ENCODE measurements around the gene TPD52L2.
"Not testable (repeated sequence)": the region's sequence is repeated elsewhere in the genome, so short reads cannot be mapped to it uniquely, and the experiment has no call there.

Gene TPD52L2

DNA sequence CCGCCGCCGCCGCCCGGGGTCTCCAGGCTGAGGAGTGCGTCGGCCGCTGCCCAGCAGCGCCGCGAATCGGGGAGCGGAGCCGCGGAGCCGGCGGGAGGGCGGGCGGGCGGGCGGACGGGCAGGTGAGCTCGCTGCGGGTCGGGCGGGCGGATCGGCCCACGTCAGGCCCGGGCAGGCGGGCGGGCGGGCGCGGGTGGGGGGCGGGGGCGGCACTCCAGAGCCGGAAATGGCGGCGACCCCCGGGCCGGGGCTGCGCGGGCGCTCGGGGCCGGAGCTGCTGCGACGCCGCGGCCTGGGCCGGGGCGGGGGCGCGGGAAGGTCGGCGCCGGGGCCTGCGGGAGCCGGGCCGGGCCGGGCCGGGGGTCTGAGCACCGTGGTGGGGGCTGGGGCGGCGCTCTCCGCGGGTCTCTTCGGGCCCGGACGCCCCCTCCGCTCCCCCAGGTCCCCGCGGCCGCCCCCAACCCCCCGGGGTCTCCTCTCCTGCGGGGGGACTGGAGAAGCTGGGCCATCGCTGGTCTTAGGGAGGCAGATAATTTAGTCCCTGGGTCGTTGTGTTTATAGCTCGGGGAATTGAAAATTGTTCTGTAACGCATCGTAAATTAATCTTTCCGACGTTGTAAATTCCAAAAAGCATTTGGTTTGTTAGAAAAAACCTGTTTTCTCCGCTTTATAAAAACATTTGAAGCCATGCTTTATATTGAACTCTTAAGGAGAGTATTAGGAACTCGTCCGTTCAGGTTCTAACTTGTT is 30.3 kb downstream of the TPD52L2 start:
- no peak for DNase-seq (ENCODE audit: low read depth in 2 of 3, low spot score in 2 of 3)

DNA sequence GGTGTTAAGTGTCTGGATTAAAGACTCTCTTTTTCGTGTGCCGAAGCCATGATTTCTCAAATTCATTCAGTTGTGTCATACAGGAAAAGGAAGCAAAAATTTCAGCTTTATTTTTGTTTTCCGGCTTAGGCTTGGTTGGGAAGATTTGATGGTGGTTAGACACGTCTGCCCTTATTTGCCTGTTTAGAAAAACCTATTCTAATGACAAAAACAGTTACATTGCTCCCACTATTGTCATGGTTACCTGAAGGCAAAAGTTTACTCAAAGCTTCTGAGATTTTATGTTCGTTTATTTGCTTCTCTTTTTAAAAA is 30.8 kb downstream of the TPD52L2 start:
- DNase-seq (ENCODE audit: low read depth in 2 of 3, low spot score in 2 of 3): no peak

DNA sequence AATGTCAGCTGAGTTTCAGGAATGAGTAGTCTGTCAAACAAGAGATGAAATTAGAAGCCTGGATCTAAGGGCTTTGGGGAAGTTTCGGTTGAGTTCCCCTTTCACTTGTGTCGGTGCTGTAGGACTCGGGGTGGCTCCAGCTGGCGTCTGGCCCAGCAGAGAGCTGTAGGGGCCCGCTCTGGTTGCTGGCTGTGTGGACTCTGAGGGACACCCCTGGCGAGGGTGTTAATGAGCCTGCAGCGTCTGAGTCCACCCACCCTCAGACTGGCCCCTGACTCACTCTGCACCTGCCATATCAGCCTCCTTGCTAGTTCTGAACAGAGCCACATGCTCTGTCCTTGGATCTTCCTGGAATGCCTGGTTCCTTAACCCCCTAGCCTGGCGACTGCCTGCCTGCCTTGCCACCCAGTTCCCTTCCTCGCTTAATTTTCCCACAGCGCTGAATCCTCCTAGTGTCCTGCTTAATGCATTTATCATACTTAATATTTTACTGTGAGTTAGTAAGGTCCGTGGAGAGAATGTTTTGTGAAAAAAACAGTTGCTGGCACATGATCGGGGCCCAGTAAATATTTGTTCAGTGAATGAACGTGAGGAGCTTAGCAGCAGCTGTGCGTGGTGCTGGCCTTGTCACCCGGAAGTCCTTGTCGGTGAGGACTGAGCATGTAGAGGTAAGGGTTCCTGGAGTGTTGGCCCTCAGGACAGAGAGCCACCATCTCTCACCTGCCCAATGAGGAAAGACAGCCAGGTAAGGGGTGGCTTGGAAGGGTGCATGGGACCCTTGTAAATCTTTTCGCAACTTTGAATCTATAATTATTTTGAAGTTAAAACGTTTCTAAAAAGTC is 31.4 kb downstream of the TPD52L2 start:
- DNase-seq (ENCODE audit: low read depth in 2 of 3, low spot score in 2 of 3): no peak

DNA sequence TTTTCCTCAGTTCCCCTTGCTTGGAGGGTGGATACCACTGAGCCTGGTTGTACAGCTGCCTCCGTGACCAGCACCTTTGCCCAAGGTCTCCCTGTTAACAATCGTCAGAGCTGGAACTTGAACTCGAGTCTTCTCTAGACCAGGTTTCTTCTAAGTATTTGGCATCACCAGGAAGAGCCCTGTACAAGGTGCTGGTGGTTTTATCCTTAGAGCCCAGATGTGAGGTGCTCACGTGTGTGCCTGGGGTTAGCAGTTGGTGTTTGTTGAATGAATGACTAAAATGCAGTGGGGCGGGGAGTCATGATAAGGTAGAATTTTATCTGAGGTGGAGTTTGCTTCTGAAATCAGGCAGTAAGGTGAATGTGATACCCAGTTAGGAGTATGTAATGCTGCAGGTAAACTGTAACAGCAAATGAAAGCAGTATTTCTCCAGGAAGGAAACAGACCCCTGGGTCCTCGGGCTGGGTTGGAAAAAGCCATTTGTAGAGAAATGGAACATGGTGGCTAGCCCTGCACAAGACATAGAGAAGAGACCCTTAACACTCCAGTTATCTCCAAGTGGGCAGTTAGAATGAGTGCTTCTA is 33.0 kb downstream of the TPD52L2 start:
- DNase-seq (ENCODE audit: low read depth in 2 of 3, low spot score in 2 of 3): no peak

DNA sequence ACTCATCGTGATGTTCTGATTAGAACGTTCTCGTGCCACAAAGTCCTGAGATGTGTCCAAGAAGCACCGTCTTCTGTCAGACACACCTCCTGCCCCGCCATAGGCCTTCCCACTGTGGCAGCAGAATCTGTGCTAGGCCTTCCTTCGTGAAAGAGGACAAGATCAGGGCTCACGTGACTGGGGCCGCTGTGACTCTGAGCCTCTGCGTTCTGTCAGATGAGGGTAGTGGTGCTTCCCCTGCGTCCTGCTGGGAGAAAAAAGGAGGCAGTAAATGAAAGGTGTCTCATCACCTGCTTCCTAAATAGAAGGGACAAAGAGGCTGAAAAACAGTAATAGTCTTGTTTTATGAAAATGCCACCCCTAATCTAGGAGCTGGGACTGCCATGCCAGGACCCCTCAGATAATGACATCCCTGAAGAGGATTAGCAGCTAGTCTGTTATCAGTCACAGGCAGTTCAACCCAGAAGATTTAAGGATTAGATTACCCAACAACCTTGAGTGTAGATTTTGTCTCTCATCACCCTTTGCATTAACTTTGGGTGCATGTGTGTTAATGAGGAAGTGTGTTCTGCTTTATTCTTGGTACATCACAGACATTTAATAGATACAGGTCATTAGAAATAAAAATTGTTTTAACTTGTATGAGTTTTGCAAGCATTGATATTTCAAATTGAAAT is 34.0 kb downstream of the TPD52L2 start:
- DNase-seq (ENCODE audit: low read depth in 2 of 3, low spot score in 2 of 3): no peak

DNA sequence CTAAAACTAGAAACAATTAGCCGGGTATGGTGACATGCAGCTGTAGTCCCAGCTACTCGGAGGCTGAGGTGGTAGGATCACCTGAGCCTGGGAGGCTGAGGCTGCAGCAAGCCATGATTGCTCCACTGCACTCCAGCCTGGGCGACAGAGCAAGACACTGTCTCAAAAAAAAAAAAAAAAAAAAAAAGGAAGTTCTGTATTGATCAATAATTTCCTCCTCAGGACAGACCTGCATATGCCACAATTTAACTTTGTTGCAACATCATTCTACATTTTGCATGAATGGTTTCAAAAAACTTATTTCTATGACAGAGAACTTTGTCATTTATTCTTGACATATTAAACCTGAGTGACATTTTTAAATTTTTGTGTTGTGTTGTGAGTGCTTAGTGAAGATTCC is 35.3 kb downstream of the TPD52L2 start:
- DNase-seq (ENCODE audit: low read depth in 2 of 3, low spot score in 2 of 3): no peak

DNA sequence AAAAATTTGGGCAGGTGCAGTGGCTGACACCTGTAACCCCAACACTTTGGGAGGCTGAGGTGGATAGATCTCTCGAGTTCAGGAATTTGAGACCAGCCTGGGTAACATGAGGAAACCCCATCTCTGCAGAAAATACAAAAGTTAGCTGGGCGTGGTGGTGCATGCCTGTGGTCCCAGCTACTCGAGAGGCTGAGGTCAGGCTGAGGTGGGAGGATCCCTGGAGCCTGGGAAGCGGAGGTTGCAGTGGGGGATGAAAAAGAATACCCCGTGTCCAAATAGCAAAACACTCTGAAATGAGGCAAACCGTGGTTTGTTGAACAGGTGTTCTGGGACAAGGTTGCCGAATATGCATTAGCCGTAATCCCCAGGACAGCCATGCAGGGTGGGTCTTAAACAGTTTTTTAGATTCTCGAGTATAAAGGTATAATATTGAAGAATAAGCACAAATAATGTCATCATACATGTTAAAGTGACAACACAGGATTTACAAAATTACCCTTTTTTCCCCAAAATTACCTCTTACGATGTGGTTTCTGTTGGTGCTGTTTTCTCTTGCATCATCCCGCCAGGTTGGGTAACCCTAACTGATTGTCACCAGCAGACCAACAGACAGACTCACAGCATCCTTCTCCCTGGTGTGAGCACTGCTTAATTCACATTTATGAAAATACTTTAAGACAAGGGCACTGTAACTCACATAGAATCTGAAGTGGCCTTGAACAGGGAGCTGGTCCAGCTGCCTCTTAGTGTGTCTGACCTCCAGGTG is 38.9 kb downstream of the TPD52L2 start:
- DNase-seq (ENCODE audit: low read depth in 2 of 3, low spot score in 2 of 3): no peak

DNA sequence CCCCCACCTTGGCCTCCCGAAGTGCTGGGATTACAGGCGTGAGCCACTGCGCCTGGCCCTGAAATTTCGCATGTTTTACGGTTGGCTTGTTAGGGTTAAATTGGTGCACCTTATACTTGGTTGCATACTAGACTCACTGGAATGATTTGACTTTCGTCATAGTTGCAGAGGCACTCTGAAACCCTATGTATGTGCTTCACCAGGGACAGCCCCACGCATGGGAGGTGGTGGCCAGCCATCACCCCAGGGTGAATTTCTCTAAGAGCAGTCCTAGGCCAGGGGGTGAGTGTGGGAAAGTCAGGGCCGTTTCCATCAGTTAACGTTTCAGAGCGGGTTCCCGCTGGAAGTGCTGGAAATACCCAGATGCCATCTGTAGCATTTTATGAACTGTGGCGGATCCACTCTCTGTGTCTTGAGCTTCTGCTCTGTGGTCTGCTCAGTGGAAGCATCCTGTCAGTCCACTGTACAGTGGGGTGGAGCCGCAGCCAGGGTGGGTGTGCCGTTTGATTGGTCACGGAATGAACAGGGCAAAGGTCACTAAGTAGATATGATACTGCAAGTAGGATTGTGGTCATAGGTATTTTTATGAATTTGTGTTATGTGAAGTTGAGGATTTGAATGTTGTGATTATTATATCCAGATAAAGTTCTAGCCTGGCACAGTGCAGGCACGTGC is 43.1 kb downstream of the TPD52L2 start:
- no peak for DNase-seq (ENCODE audit: low read depth in 2 of 3, low spot score in 2 of 3)

DNA sequence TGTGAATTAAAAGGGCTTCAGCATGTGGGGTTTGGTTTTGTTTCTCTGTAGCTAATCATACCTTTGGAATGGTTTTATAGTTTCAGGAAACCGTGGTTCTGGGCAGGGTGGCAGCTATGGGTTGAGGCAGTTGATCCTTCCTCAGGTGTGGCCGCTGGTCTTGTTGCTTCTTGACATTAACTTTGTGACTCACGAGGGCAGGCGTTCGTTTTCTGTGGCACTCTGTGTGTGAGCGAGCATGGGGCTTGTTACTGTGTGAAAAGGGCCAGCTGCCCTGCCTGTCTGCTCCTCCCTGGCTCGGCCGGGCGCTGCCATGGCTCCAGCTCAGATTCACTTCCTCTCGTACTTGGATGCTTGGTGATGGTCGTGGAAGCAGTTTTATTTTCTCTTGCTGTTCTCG is 46.1 kb downstream of the TPD52L2 start:
- DNase-seq (ENCODE audit: low read depth in 2 of 3, low spot score in 2 of 3): no peak

DNA sequence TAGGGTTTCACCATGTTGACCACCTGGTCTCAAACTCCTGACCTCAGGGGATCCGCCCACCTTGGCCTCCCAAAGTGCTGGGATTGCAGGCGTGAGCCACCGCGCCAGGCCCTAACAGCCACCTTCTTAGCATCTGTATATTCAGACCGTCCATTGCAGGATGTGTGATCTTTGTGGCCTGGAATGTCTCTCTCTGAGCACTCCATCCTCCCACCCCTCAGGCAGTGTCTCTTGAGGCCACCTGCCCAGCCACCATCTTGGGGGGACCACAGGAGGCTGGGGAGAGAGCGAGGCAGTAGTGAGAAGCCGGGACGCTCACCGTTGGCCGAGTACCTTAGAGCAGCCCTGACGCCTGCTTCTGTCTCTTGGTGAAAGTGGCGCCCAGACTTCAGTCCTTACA is 48.7 kb downstream of the TPD52L2 start:
- DNase-seq (ENCODE audit: low read depth in 2 of 3, low spot score in 2 of 3): no peak

DNA sequence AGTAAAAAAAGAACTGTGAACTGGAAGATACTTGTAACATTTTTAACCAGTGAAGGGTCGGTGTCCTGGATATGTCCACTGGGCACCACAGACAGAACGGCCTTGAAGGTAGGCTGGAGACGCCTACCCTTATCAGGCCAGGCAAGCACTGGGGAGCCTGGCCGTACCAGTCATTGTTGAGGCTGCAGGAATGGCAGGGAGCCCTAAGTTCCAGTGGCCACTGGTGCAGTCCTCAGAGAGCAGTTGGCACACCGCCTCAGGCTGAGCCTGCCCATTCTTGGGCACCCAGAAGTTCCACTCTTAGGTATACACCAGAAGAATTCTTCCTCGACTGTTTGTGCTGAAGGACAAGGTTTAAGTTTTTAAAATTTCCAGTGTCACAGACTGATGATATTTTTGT is 50.4 kb downstream of the TPD52L2 start:
- DNase-seq (ENCODE audit: low read depth in 2 of 3, low spot score in 2 of 3): no peak

DNA sequence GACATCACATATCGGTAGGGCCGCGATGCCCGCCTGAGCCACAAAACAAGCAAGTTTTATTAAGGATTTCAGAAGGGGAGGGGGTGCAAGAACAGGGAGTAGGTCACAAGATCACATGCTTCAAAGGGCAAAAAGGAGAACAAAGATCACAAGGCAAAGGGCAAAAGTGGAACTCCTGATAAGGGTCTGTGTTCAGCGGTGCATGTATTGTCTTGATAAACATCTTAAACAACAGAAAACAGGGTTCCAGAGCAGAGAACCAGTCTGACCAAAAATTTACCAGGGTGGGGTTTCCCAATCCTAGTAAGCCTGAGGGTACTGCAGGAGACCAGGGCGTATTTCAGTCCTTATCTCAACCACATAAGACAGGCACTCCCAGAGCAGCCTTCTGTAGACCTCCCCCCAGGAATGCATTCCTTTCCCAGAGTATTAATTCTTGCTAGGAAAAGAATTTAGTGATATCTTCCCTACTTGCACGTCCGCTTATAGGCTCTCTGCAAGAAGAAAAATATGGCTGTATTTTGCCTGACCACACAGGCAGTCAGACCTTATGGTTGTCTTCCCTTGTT is 51.4 kb downstream of the TPD52L2 start:
- DNase-seq (ENCODE audit: low read depth in 2 of 3, low spot score in 2 of 3): not testable (repeated sequence)

DNA sequence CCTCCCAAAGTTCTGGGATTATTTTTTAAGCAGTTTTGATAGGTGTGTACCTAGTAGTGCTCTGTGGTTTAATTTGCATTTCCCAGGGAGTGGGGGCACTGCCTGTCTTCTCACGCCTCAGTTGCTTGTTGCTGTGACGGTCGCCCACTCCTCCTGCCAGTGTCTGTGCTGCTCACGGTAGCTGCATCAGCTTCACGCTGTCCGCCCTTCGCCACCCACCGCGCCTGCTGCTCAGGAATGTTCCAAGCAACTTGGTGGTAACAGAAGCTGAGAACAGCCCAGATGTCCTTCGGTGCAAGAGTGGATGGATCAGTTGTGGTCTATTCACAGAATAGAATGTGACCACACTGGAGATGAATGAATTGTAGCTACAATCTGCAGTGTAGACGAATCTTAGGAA is 52.7 kb downstream of the TPD52L2 start:
- no peak for DNase-seq (ENCODE audit: low read depth in 2 of 3, low spot score in 2 of 3)

DNA sequence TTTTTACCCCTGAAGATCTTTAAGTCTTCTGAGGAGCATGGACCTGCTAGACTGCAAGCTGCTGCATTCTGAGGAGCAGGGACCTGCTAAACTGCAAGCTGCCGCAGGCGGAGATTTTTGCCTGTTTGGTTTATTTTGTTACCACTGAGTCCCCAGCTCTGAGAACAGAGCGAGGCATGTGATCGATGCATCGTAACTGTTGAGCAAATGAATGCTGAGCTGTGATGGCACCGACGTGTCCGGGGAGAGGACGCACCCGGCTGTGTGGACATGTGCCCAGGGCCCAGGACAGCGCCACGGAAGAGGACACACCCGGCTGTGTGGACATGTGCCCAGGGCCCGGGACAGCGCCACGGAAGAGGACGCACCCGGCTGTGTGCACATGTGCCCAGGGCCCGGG is 54.1 kb downstream of the TPD52L2 start:
- no peak for DNase-seq (ENCODE audit: low read depth in 2 of 3, low spot score in 2 of 3)

DNA sequence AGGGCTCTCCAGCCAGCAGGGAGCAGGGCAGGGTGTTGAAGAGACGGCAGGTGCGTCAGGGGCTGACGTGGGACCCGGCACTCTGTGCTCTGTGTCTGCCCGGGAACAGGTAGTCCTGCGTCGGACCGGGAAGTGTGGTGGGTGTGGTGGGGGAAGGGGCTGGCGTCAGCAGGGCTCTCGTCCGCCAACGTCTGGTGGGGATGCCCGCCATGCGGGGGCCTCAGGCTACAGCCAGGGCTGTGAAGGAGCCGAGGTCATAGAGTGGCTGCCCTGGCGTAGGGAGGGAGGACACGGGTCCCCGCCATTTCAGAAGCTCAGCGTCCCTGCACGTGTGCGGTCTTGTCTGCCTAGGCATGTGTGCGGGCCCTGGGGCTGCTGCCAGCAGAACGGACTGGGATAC is 55.2 kb downstream of the TPD52L2 start:
- no peak for DNase-seq (ENCODE audit: low read depth in 2 of 3, low spot score in 2 of 3)

DNA sequence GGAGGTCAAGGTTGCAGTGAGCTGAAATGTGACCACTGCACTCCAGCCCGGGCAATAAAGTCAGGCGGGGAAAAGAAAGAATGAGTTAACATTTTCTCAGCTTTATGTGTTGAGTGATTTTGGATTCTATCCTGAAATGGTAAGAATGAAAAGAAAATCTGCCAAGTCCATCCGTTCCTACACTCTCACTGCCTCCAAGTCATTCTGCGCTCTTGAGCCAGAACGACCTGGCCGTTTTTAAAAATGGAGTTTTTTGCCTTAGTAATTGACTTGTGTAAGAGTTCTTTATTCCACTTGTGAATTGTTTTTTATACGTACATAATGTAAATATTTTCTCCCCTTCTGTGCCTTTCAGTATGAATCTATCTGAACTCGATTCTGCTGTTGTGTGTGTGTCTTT is 58.6 kb downstream of the TPD52L2 start:
- DNase-seq (ENCODE audit: low read depth in 2 of 3, low spot score in 2 of 3): no peak

DNA sequence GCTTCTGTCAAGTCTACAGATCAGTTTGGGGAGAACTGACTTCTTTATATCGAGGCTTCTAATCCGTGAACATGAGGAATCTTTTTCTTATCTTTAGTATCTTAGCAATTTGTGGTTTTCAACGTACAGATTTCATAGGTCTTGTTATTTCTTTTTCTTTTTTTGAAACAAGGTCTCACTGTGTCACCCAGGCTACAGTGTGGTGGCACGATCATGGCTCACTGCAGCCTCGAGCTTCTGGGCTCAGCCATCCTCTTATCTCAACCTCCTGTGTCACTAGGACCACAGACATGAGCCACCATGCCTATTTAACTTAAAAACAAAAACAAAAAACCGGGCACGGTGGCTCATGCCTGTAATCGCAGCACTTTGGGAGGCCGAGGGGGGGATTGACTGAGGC is 59.2 kb downstream of the TPD52L2 start:
- DNase-seq (ENCODE audit: low read depth in 2 of 3, low spot score in 2 of 3): no peak

DNA sequence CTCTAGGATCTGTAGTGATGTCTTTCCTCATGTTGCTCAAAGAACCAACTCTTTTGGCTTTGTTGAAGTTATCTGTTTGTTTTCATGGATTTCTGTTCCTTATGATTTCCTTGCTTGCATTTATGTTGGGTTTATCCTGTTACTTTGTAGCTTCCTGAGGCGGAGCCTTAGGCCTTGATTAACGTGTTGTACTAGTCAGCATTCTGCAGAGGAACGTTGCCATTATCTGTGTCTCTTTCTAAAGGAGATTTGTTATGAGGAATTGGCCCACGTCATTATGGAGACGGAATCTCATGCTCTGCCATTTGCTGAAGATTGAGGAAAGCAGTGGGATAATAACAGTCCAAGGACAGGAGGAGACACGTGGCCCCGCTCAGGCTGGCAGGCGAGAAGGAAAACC is 61.2 kb downstream of the TPD52L2 start:
- DNase-seq (ENCODE audit: low read depth in 2 of 3, low spot score in 2 of 3): no peak

DNA sequence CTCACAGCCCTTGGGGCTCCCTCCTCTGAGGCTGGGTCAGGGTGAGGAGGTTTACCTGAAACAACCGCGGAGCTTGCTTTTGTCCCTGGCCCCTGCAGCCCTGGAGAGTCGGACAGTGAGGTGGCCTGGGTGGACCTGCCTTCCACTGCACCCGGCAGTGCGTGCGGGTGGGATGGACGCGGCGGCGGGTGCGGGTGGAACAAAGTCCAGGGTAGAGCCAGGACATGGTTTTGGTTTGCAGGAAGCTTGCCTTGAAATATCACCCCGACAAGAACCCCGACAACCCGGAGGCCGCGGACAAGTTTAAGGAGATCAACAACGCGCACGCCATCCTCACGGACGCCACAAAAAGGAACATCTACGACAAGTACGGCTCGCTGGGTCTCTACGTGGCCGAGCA is 64.0 kb downstream of the TPD52L2 start:
- no peak for DNase-seq (ENCODE audit: low read depth in 2 of 3, low spot score in 2 of 3)

DNA sequence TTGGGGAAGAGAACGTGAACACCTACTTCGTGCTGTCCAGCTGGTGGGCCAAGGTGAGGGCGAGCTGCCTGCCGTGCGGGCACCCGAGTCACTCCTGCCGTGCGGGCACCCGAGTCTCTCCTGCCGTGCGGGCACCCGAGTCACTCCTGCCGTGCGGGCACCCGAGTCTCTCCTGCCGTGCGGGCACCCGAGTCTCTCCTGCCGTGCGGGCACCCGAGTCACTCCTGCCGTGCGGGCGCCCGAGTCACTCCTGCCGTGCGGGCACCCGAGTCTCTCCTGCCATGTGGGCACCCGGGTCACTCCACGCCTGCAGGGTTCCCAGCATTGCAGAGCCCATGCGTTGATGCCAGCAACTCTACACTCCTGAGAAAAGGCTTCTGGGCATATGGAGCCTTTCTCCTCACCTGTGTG is 64.4 kb downstream of the TPD52L2 start:
- DNase-seq (ENCODE audit: low read depth in 2 of 3, low spot score in 2 of 3): not testable (repeated sequence)

All from activated CD8-positive, alpha-beta memory T cell treated with anti-CD3 and anti-CD28 coated beads for 48 hours (primary cell).